K562 (cell line): ENCODE results near the gene SUPT16H. TPM values are rescaled to one million over a fixed set of nuclear protein-coding genes. Genes with fewer than 3 reads are reported as not detected.
"Not testable (repeated sequence)": the region's sequence is repeated elsewhere in the genome, so short reads cannot be mapped to it uniquely, and the experiment has no call there.

Experiments used
- ATAC-seq: fragments of 200-7000 bp; cut with Tn5 transposase; 3 replicates; pipeline ENCODE4 v1.9.1; 2020; ENCODE audit warnings: moderate library complexity
- BruUV-seq: library from RNA; stranded (reverse); fragments of 400-500 nt; replicated peaks from 2 replicates; lab custom pipeline; 2021; lab: Mats Ljungman, UMichigan
- CTCF ChIA-PET: fragments of 300-600 bp; formaldehyde crosslinking; extraction: SDS; loops from one replicate; lab custom pipeline; 2021; ENCODE audit warnings: low intra/inter-chr PET ratio; lab: Yijun Ruan, JAX
- POLR2A ChIA-PET: fragments of 300-600, 350-650 bp; sonication (Branson Sonifier 250); formaldehyde crosslinking; extraction: SDS; loops from one replicate; lab custom pipeline; 2021; ENCODE audit warnings: antibody characterized with exemption, inconsistent platforms; lab: Yijun Ruan, JAX
- DNase-seq, 4 experiments: peaks; one replicate each; pipeline versions ENCODE4 v3.0.0 to v3.0.0-alpha.2; 2011 to 2018; ENCODE audit warnings: low spot score in 3 of 4, mixed read lengths in 3 of 4; ENCODE audit errors: extremely low read depth in 1 of 4
- FAIRE-seq: peaks from 2 replicates; lab custom pipeline; 2011; peaks lifted over from hg19 to GRCh38; lab: Jason Lieb, UNC
- H2AFZ ChIP-seq: 2 replicates; pipeline ENCODE4 v1.6.0; 2011; ENCODE audit warnings: low read depth, low read length, control low read depth, inconsistent platforms
- H3K27ac ChIP-seq: fragments of 200-600 bp; 3 replicates; pipeline ENCODE4 v1.8.0; 2011; ENCODE audit warnings: low read depth, mild to moderate bottlenecking, control low read depth, inconsistent platforms, low read length, moderate library complexity, mixed read lengths; ENCODE audit errors: extremely low read depth
- H3K27me3 ChIP-seq, 2 experiments: fragments of 300-600 bp in 1 of 2; 2 replicates in 1 of 2; 3 replicates in 1 of 2; pipeline versions ENCODE4 v1.6.0 to v1.8.0; 2011; ENCODE audit warnings: inconsistent platforms in 2 of 2, low read length in 2 of 2, mild to moderate bottlenecking in 1 of 2, mixed read lengths in 1 of 2, moderate library complexity in 1 of 2; ENCODE audit not compliant: control insufficient read depth in 2 of 2, insufficient read depth in 2 of 2
- H3K36me3 ChIP-seq: fragments of 300-600 bp; 3 replicates; pipeline ENCODE4 v1.8.0; 2011; ENCODE audit warnings: mild to moderate bottlenecking, low read length, inconsistent platforms; ENCODE audit not compliant: control insufficient read depth, insufficient read depth
- H3K4me1 ChIP-seq, 2 experiments: fragments of 200-600 bp in 1 of 2; replicated peaks in 1 of 2; 2 replicates in 1 of 2; 3 replicates in 1 of 2; pipeline versions ENCODE4 v1.5.1 to v1.8.0; 2011; ENCODE audit warnings: inconsistent platforms in 2 of 2, low read length in 2 of 2, mild to moderate bottlenecking in 1 of 2, mixed read lengths in 1 of 2, moderate library complexity in 1 of 2; ENCODE audit not compliant: control insufficient read depth in 2 of 2, insufficient read depth in 2 of 2
- H3K4me2 ChIP-seq: 2 replicates; pipeline ENCODE4 v1.6.1; 2011; ENCODE audit warnings: low read length, control low read depth, inconsistent platforms, mixed read lengths; ENCODE audit not compliant: insufficient read depth
- H3K4me3 ChIP-seq: fragments of 200-600 bp; sonication (generic), shearing (Covaris generic); 2 replicates; pipeline ENCODE4 v1.5.1; 2016; ENCODE audit warnings: control low read depth, inconsistent platforms
- H3K79me2 ChIP-seq: fragments of 200-600 bp; 3 replicates; pipeline ENCODE4 v1.8.0; 2011; ENCODE audit warnings: low read length, inconsistent platforms; ENCODE audit not compliant: control insufficient read depth, insufficient read depth
- H3K9ac ChIP-seq, 2 experiments: 2 replicates each; pipeline versions ENCODE4 v1.6.0 to v1.6.1; 2011; ENCODE audit warnings: low read depth in 2 of 2, low read length in 2 of 2, control low read depth in 1 of 2, inconsistent platforms in 1 of 2, mild to moderate bottlenecking in 1 of 2, mixed read lengths in 1 of 2; ENCODE audit not compliant: insufficient read depth in 1 of 2
- H3K9me1 ChIP-seq: one replicate; pipeline ENCODE4 v1.6.0; 2011; ENCODE audit warnings: inconsistent platforms, mild to moderate bottlenecking, low read length, moderate library complexity; ENCODE audit not compliant: control insufficient read depth, insufficient read depth
- H3K9me3 ChIP-seq: replicated peaks from 2 replicates; pipeline ENCODE4 v1.5.1; 2011; ENCODE audit warnings: low read depth, low read length, inconsistent platforms; ENCODE audit not compliant: control insufficient read depth, insufficient read depth
- H4K20me1 ChIP-seq: replicated peaks from 2 replicates; pipeline ENCODE4 v1.6.1; 2011; ENCODE audit warnings: low read length, inconsistent platforms, mixed read lengths; ENCODE audit not compliant: control insufficient read depth, insufficient read depth
- PYGO2 ChIP-seq: fragments of 450-650 bp; IDR thresholded peaks from 2 replicates; pipeline ENCODE4 v1.6.1; 2016; ENCODE audit warnings: mild to moderate bottlenecking, missing genetic modification characterization, moderate library complexity, missing compliant biosample characterization
- SNRNP70 ChIP-seq: fragments of 200-400 bp; formaldehyde crosslinking; optimal IDR thresholded peaks from 2 replicates; pipeline ENCODE3; 2017; ENCODE audit warnings: low read depth, low read length
- ZNF121 ChIP-seq: sonication (generic); formaldehyde crosslinking; conservative IDR thresholded peaks from 2 replicates; pipeline ENCODE4 v1.8.0; 2022; ENCODE audit warnings: missing genetic modification reagents
- ZNF584 ChIP-seq: fragments of 200-800 bp; sonication (Bioruptor generic); IDR thresholded peaks from 2 replicates; pipeline ENCODE4 v1.6.1; 2016; ENCODE audit warnings: low read depth, mild to moderate bottlenecking, missing genetic modification characterization, missing compliant biosample characterization
- WGBS: fragments of 100-300 bp; shearing (Covaris generic); methylation state at CpG from one replicate; pipeline ENCODE4 v1.1.6; 2016; ENCODE audit warnings: low coverage, mixed read lengths; ENCODE audit not compliant: insufficient coverage; ENCODE audit errors: missing lambda C conversion rate; 5-methylcytosine and 5-hydroxymethylcytosine counted together
- in situ Hi-C: fragments of 300-500 bp; cut with MboI; formaldehyde crosslinking; loops from 4 replicates; pipeline ENCODE4 v1.15.0; 2018; ENCODE audit warnings: inconsistent platforms, mixed read lengths
- intact Hi-C: fragments of 100-400 bp; cut with micrococcal nuclease; formaldehyde crosslinking; loops from 2 replicates; pipeline ENCODE4 v1.14.2; 2022
- polyA plus RNA-seq, 8 experiments: library from polyadenylated mRNA; depleted of rRNA in 4 of 8; stranded (reverse) in 5 of 8; unstranded in 3 of 8; fragments of >200 nt; fragmentation: Nextera tagmentation in 2 of 8; fragmentation: Illumina TruSeq in 1 of 8; extraction: Ambion mirVana in 2 of 8; extraction: Trizol in 1 of 8; gene quantifications; 2 replicates each; pipeline versions ENCODE4 v1.2.1 to v1.2.3, GENCODE V29; 2011 to 2014; ENCODE audit warnings: inconsistent platforms in 1 of 8, missing spikeins in 1 of 8
- total RNA-seq, 7 experiments: library from RNA; depleted of rRNA in 6 of 7; stranded (reverse); fragments of >200 nt in 6 of 7; fragmentation: Illumina TruSeq in 2 of 7; extraction: Trizol in 2 of 7; gene quantifications; 2 replicates each; pipeline versions ENCODE4 v1.2.1 to v1.2.3, GENCODE V29; 2011 to 2021; ENCODE audit warnings: low replicate concordance in 1 of 7
- TF ChIP-seq, protein P1 (sequence below): sonication (generic); formaldehyde crosslinking; IDR thresholded peaks from 2 replicates; pipeline ENCODE4 v1.8.1; 2023; ENCODE audit warnings: mild to moderate bottlenecking, missing genetic modification reagents, moderate library complexity

Gene SUPT16H
- total and polyA plus RNA-seq, 9 of the 15 experiments (the other 6 are each of a cell fraction or from before 2014, with no cell fraction given), result 75.4 to 152 (median 105) TPM

DNA sequence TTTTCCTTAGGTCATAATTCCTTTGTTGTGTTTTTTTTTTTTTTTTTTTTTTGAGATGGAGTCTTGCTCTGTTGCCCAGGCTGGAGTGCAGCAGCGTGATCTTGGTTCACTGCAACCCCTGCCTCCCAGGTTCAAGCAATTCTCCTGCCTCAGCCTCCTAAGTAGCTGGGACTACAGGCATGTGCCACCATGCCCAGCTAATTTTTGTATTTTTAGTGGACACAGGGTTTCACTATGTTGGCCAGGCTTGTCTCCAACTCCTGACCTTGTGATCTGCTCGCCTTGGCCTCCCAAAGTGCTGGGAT lies 81.0 kb downstream of the SUPT16H start:
- H3K4me3 ChIP-seq, CTCF ChIA-PET, H3K27me3 ChIP-seq, H3K27ac ChIP-seq, H3K9me3 ChIP-seq, H3K4me2 ChIP-seq, intact Hi-C loops, ATAC-seq, H3K36me3 ChIP-seq, H3K9ac ChIP-seq, in situ Hi-C loops, H2AFZ ChIP-seq, H3K79me2 ChIP-seq, H3K9me1 ChIP-seq, BruUV-seq, POLR2A ChIA-PET, DNase-seq, H4K20me1 ChIP-seq, FAIRE-seq: not testable (repeated sequence)
- H3K4me1 ChIP-seq, result peaks cover 7 to 24% of the 10 kb centered on the region in 2 experiments; a peak in 4 of 5 replicates
- WGBS, result 62% methylated on average over 1 of the region's 2 CpGs
- TF ChIP-seq ZNF121 (CRISPR knock-in tag), result 0 out of 2 replicates have a peak, but pooled peaks have one; percentile 20

DNA sequence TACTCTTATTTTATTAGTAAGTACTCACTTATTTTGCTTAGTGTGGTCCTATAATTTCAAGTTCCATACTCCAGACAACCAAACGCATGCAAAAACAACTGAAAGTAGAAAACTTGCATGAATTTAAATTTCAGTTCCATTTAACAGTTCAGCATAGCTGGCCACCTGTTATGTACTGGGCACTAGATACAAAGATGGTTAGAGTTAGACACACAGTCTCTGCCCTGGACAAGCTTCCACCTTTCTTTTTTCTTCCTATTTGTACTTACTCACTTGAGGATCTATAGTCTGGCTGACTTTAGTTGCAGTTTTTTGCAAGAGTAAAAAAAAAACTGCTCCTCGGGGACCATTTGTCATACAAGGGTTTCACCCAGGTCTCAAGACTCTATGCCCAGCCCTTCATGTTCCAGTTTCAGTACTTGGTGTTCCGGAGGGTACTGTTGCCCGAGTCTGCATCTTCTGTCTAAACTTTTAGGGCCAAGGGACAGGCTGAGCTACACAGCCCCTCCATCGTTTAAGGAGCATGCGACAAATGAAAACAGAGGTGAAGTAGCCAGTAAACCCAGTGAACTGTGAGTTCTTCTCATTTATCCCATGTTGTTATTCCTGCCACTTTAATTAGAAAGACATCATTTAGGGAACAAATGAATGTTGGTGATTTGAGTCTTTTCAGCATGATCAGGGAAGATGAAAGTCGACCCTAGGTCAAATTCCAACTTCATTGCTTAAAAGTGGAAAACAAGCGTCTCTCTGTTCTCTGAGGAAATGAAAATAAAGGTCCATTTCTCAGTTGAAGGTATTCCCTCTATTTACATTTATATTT lies 81.6 kb downstream of the SUPT16H start:
- no peak overlapping the region for H3K4me3 ChIP-seq

More for the DNA sequence above, 81.6 kb downstream of the SUPT16H start:
- peaks cover 3 to 24% of the 10 kb centered on the region in 2 experiments; a peak in 3 of 5 replicates for H3K4me1 ChIP-seq
- ATAC-seq (no peak), FAIRE-seq (no peak), DNase-seq (no peak)
- no peaks in the 10 kb centered on the region for H4K20me1 ChIP-seq
- intact Hi-C loops (no loop called here), in situ Hi-C loops (no loop called here)
- H3K79me2 ChIP-seq, result no peaks in the 10 kb centered on the region
- no peaks in the 10 kb centered on the region for H3K36me3 ChIP-seq
- no TSS peak for BruUV-seq
- H3K9ac ChIP-seq, result no peak overlapping the region
- whole genome bisulfite sequencing, result 45% methylated on average over 8 of the region's 8 CpGs
- TF ChIP-seq SNRNP70, result no peak
- TF ChIP-seq ZNF584 (CRISPR knock-in tag), result no peak
- TF ChIP-seq PYGO2, result no peak
- TF ChIP-seq, protein P1, sequence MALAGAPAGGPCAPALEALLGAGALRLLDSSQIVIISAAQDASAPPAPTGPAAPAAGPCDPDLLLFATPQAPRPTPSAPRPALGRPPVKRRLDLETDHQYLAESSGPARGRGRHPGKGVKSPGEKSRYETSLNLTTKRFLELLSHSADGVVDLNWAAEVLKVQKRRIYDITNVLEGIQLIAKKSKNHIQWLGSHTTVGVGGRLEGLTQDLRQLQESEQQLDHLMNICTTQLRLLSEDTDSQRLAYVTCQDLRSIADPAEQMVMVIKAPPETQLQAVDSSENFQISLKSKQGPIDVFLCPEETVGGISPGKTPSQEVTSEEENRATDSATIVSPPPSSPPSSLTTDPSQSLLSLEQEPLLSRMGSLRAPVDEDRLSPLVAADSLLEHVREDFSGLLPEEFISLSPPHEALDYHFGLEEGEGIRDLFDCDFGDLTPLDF (CRISPR knock-in tag), result no peak
- no peaks in the 10 kb centered on the region for H3K9me3 ChIP-seq
- H3K27ac ChIP-seq, result no peak overlapping the region
- H3K27me3 ChIP-seq, result no peaks in the 10 kb centered on the region
- no peak overlapping the region for H3K4me2 ChIP-seq
- ChIA-PET CTCF (no interaction called here), POLR2A (no interaction called here)
- no peaks in the 10 kb centered on the region for H3K9me1 ChIP-seq
- H2AFZ ChIP-seq, result peak overlapping the region; percentile 55; the same call in 1 of the 2 replicates
